Activated T-helper 1 cell treated with anti-CD3 and anti-CD28 coated beads, Interleukin-2, amount 50 U/mL, for 16 hours (primary cell): ENCODE measurements around the gene ATP10A.

ENCODE experiments used
- DNase-seq, 2 donors: peaks; one replicate each; pipeline ENCODE4 v3.0.0-alpha.2; 2020; ENCODE audit warnings: low read depth in 1 of 2, low spot score in 1 of 2

ATP10A gene

GRCh38 chr15:25797035-25797434, 66.1 kb downstream of the ATP10A start:
- no peak for DNase-seq

GRCh38 chr15:25796395-25796794, 66.7 kb downstream of the ATP10A start:
- no peak for DNase-seq

- DNase-seq: no peak
Observed at GRCh38 chr15:25795712-25796111, 67.4 kb downstream of the ATP10A start.

GRCh38 chr15:25795061-25795460, 68.1 kb downstream of the ATP10A start:
- no peak for DNase-seq

GRCh38 chr15:25793354-25794050, 69.6 kb downstream of the ATP10A start:
- no peak for DNase-seq

- DNase-seq: no peak
Observed at GRCh38 chr15:25792128-25792527, 71.0 kb downstream of the ATP10A start.

GRCh38 chr15:25790000-25790660, 73.0 kb downstream of the ATP10A start:
- DNase-seq: no peak

- DNase-seq: no peak
Observed at GRCh38 chr15:25789616-25789999, 73.5 kb downstream of the ATP10A start.

GRCh38 chr15:25789211-25789610, 73.9 kb downstream of the ATP10A start:
- no peak for DNase-seq

GRCh38 chr15:25787855-25788520, 75.1 kb downstream of the ATP10A start:
- DNase-seq: no peak

GRCh38 chr15:25787381-25787780, 75.7 kb downstream of the ATP10A start:
- no peak for DNase-seq

GRCh38 chr15:25786040-25786439, 77.1 kb downstream of the ATP10A start:
- no peak for DNase-seq

- no peak for DNase-seq
Observed at GRCh38 chr15:25785641-25786025, 77.5 kb downstream of the ATP10A start.

- DNase-seq: no peak
Observed at GRCh38 chr15:25784876-25785640, 78.1 kb downstream of the ATP10A start.

GRCh38 chr15:25783607-25784540, 79.3 kb downstream of the ATP10A start:
- peak; percentile 21 to 23 for DNase-seq

- DNase-seq: no peak
Observed at GRCh38 chr15:25783134-25783533, 80.0 kb downstream of the ATP10A start.

GRCh38 chr15:25780479-25781255, 82.5 kb downstream of the ATP10A start:
- no peak for DNase-seq

- no peak for DNase-seq
Observed at GRCh38 chr15:25778161-25778560, 85.0 kb downstream of the ATP10A start.

GRCh38 chr15:25777037-25777436, 86.1 kb downstream of the ATP10A start:
- no peak for DNase-seq
